T-helper 2 cell treated with Interferon-gamma antibody and Interleukin-4, amounts not matched to agents 100 ng/mL and 5 ng/mL, for 36 hours (primary cell): ENCODE measurements around the gene WDTC1. TPM values are rescaled to one million over a fixed set of nuclear protein-coding genes. Genes with fewer than 3 reads are reported as not detected.

Experiments
- intact Hi-C: fragments of 100-400 bp; cut with micrococcal nuclease; formaldehyde crosslinking; loops from one replicate; pipeline ENCODE4 v1.15.1; 2023
- total RNA-seq: library from RNA; stranded (reverse); gene quantifications from 2 replicates; pipeline ENCODE4 v1.2.3, GENCODE V29; 2022

The WDTC1 gene
- total RNA-seq, 1 donor from 2014 or later = 24.4 TPM

- intact Hi-C loops = no loop called here
Observed at GRCh38 chr1:27350663-27351540, 116.5 kb downstream of the WDTC1 start.

DNA sequence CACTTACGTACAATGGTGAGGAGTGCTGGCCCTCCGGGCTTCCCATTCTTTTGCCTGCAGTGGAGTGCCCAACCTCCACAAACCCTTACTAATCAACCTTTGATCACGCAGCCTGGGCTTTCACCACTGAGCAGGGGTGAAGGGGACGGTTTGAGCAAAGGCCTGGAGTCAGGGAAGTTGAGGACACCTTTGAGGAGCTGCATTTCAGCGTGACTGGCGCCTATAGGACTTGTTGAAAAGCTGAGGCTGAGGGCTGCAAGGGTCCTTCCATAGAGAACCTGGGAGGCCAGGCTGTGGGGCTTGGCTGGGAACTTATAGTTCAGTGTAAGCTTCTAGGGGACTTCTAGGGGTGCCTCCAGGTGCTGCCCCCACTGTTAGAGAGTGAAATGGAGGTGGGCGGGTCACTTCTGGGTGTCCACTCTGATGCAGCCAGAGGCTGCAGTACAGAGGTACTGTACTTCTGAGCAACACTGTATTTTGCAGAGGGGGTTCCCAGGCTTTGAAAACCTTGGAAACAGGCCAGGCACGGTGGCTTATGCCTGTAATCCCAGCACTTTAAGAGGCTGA, 117.2 kb downstream of the WDTC1 start:
- intact Hi-C loops = no loop called here

DNA sequence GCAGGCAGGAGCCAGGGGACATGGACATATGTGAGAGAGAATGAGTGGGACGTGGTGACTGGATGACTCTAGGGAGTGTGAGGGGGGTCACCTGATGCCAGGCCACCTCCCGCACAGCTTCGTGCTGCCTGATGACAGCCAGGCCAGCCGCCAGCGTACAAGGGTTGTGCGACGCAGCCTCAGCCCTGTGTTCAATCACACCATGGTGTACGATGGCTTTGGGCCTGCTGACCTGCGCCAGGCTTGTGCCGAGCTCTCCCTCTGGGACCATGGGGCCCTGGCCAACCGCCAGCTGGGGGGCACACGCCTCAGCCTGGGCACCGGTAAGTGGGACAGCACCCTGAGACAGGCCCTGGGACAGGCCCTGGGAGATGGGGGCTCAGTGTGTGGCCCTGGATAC, 118.7 kb downstream of the WDTC1 start:
- intact Hi-C loops = no loop called here

DNA sequence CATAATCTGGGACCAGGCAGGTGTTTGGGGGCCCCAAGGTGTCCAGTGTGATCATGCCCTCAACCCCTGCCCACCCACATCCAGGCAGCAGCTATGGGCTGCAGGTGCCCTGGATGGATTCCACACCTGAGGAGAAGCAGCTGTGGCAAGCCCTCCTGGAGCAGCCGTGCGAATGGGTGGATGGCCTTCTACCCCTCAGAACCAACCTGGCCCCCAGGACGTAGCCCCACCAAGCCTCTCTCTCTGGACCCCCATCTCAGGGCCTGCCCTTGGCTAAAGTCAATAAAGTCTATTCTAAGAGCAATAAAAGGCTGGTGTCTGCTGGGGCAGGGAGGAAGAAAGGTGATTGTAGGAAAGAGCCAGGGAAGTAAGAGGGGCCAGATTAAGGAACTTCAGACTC, 119.2 kb downstream of the WDTC1 start:
- intact Hi-C loops = no loop called here

DNA sequence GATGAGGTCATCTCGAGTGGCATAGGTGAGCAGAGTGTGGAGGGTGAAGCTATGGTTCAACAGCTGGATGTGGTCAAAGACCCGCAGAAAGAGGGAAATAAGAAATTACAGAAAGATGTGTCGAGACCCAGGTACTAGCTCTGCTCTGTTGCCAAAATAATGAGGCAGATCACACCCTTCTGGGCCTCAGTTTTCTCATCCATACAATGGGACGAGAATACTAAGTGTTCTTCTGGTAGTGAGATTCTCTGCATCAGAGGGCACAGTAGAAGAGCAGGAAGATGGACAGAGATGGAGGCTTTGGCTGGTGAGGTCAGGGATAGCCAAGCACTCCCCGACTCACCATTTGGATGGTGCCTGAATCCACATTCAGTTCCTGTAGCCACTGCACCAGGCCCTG, 121.3 kb downstream of the WDTC1 start:
- intact Hi-C loops = no loop called here

DNA sequence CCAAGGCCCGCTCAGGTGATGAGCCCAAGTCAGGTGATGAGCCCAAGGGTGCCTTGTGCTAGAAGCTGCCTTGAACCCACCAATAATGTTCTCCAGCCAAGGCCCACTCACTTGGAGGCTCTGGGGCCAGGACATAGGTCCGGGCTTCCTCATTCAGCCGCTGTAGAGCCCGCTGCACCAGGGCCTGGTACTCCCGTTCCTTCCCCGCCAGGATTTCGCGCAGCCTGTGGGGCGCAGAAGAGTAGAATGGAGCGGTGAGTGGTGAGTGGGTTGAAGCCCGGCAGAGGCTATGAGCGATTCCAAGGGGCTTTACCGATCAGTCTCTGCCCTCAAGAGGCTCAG, 121.8 kb downstream of the WDTC1 start:
- intact Hi-C loops = no loop called here

DNA sequence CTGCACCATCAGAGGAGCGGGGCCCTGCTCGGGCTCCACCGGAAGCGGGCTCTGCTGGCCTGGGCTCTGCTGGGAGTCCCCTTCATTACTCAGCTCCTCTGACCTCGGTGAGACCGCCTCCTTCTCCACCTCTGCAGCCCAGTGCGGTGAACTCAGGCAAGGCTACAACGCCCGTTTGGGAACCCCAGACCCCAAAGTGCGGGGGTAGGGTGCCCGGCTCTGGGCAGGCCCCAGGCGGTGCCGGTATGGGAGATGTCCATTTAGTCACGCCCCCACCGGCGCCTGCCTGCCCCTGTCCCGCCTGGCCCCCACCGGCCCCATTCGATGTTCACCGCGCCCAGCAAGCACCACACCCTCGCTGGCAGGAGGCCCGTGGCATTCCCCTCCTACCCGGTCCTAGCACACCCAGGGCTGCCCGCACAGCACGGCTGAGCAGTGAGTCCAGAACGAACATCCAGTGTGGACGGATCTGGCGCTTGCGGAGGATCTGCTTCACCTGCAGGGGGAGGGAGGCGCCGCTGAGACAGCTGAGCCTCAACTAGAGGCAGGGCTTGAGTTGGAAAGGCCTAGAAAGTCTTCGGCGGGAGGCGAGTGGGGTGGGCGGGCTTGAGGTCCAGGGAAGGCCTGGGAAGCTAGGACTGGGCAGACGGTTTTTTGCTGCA, 122.3 kb downstream of the WDTC1 start:
- intact Hi-C loops = loop anchor here (1.0 kb wide), 3 partner anchors 9 to 36 kb away; partner anchors contain the start of gene GPR3

DNA sequence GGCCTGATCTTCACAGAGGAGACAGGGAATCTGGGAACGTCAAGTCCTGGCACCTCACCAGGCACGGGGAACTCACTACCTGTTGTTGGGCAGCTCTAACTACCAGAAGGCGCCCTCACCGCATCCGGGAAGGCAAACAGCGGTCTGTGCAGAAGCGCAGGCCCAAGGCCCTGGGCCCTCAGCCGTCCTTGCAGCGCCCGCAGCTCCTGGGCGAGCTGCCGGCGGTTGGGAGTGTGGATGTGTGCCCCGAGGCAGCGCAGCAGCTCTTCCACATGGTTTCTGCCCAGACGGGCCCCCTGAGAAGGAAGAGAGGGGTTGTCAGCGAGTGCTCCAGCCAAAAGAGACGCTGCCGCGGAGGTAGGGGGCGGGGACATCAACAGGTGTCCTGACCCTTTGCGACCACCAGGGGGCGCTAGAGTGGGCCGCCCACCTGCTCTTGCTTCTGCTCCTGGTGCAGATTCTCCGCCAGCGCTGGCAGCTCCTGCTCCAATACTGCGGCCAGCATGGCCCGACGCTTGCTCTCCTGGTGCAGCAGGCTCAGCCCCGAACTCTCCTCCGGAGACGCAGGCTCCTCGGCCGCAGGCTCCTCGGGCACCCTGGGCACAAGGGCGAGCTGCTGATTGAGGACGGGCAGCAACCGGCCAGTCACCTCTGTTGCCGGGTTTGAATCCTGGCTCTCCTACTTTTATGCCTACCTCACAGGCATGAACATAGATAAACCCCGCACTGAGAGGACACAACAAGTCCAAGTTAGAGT, 123.0 kb downstream of the WDTC1 start:
- intact Hi-C loops = loop anchor here (1.0 kb wide), 3 partner anchors 8 to 35 kb away; partner anchors contain the start of gene GPR3

Other genes starting within 250 kb of the WDTC1 start
- 0.07 and 0.11 TPM in 2 replicates for gene TRNP1, start 240.9 kb upstream of the WDTC1 start, total RNA-seq
- gene TENT5B, start 221.8 kb upstream of the WDTC1 start, total RNA-seq = not detected in 2 replicates
- gene SLC9A1, start 79.5 kb upstream of the WDTC1 start, total RNA-seq = 24.6 and 25.4 TPM in 2 replicates
- 39.5 and 39.8 TPM in 2 replicates for gene TMEM222, start 87.5 kb downstream of the WDTC1 start, total RNA-seq
- gene SYTL1, start 107.4 kb downstream of the WDTC1 start, total RNA-seq = 83.6 and 90.1 TPM in 2 replicates
- 9.6 and 12.7 TPM in 2 replicates for gene MAP3K6, start 132.3 kb downstream of the WDTC1 start, total RNA-seq
- gene FCN3, start 140.2 kb downstream of the WDTC1 start, total RNA-seq = not detected in 2 replicates
- gene CD164L2, start 148.7 kb downstream of the WDTC1 start, total RNA-seq = not detected in 2 replicates
- 0.39 and 0.73 TPM in 2 replicates for gene GPR3, start 158.0 kb downstream of the WDTC1 start, total RNA-seq